Breast epithelium (tissue), 4 donors: ENCODE measurements around the gene MYOG. TPM values are rescaled to one million over a fixed set of nuclear protein-coding genes. Genes with fewer than 3 reads are reported as not detected.

ENCODE experiments used
- DNase-seq, 2 donors: peaks; one replicate each; pipeline ENCODE4 v3.0.0-alpha.2; 2019; ENCODE audit warnings: low spot score in 2 of 2
- H3K27ac ChIP-seq, 2 donors: fragments of 200-600 bp; sonication (generic) in 1 of 2; one replicate each; pipeline ENCODE4 v1.5.1; 2016 to 2019; ENCODE audit warnings: mild to moderate bottlenecking in 1 of 2
- H3K27me3 ChIP-seq, 2 donors: fragments of 200-600 bp; sonication (generic) in 1 of 2; one replicate each; pipeline versions ENCODE4 v1.5.1 to v1.6.0; 2017 to 2019; ENCODE audit warnings: control low read depth in 1 of 2, mild to moderate bottlenecking in 1 of 2
- H3K36me3 ChIP-seq: fragments of 200-600 bp; one replicate; pipeline ENCODE4 v1.5.1; 2019
- H3K4me1 ChIP-seq, 2 donors: fragments of 200-600 bp; sonication (generic); one replicate each; pipeline ENCODE4 v1.5.1; 2016 to 2019; ENCODE audit warnings: control low read depth in 1 of 2
- H3K4me3 ChIP-seq, 3 donors: fragments of 200-600 bp; sonication (generic); 1 replicate in 2 of 3; 2 replicates in 1 of 3; pipeline ENCODE4 v1.5.1; 2016 to 2019; ENCODE audit warnings: mild to moderate bottlenecking in 3 of 3, moderate library complexity in 2 of 3
- H3K9me3 ChIP-seq, 2 donors: fragments of 200-600 bp; sonication (generic) in 1 of 2; one replicate each; pipeline ENCODE4 v1.5.1; 2016 to 2019; ENCODE audit warnings: control low read depth in 1 of 2
- POLR2A ChIP-seq: fragments of 450-650 bp; IDR thresholded peaks from one replicate; pipeline ENCODE4 v1.6.1; 2016; ENCODE audit warnings: antibody characterized with exemption, mild to moderate bottlenecking, moderate library complexity
- POLR2AphosphoS5 ChIP-seq, 3 donors: sonication (generic); formaldehyde crosslinking; IDR thresholded peaks; one replicate each; pipeline ENCODE4 v1.6.1; 2017; ENCODE audit warnings: antibody characterized with exemption in 3 of 3
- intact Hi-C: fragments of 100-400 bp; cut with DNase I; formaldehyde crosslinking; loops from one replicate; pipeline ENCODE4 v1.15.1; 2023; ENCODE audit warnings: low total_unique reads
- total RNA-seq, 3 donors: library from RNA; depleted of rRNA; stranded (reverse); fragments of >200 nt; gene quantifications; one replicate each; pipeline ENCODE4 v1.1.0, GENCODE V29; 2016
- TF ChIP-seq, protein P1 (sequence below), 3 donors: fragments of 450-650 bp; IDR thresholded peaks; one replicate each; pipeline ENCODE4 v1.5.1; 2016 to 2017; ENCODE audit warnings: antibody characterized with exemption in 3 of 3, mild to moderate bottlenecking in 3 of 3, moderate library complexity in 3 of 3

The MYOG gene
- total RNA-seq, 3 donors from 2014 or later = not detected

DNA sequence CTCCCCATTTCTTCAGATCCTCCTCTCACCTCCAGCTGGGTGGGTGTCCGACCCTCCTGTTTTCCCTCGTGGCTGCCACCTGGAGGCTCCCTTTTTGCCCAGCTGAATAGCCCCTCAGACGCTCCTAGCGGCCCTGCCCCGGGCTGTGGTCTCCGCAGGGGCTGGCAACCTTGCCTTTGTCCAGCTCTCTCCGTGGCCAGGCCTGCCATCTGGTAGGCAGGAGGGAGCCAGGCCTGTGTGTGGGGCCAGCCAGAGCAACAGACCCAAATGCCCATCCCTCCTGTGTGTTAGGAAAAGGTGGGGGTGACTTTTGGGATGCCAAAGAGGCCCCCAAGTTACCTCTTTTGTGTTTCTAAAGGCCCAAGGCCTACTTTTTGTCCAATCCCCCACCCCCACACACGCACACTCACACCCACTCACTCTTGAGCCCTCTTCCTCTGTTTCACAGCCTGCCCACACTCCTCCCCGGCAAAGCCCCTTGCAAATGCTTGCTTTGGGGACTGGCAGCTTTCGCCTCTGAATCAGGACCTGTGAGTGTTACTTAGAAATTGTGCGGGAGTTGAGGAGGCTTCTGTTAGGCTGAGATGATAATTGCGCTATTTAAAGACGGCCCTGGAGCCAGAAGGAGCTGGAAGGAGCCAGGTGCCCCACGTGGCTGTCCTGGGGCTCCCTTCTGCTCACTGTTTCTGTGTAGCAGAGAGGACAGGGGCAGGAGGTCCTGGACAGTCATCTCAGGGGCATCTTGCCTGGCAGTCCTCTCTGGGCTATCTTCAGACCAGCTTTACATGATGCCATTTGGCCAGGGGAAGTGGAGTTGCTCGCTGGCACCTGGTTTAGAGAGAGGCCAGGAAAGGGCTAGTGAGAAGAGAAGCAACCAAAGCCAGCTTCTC lies 50.5 kb downstream of the MYOG start:
- Histone ChIP-seq H3K27ac (no peak overlapping the region), H3K4me1 (no peaks in the 10 kb centered on the region), H3K4me3 (no peak overlapping the region), H3K27me3 (no peaks in the 10 kb centered on the region), H3K9me3 (no peaks in the 10 kb centered on the region), H3K36me3 (no peaks in the 10 kb centered on the region)
- no peak for DNase-seq
- TF ChIP-seq, protein P1, sequence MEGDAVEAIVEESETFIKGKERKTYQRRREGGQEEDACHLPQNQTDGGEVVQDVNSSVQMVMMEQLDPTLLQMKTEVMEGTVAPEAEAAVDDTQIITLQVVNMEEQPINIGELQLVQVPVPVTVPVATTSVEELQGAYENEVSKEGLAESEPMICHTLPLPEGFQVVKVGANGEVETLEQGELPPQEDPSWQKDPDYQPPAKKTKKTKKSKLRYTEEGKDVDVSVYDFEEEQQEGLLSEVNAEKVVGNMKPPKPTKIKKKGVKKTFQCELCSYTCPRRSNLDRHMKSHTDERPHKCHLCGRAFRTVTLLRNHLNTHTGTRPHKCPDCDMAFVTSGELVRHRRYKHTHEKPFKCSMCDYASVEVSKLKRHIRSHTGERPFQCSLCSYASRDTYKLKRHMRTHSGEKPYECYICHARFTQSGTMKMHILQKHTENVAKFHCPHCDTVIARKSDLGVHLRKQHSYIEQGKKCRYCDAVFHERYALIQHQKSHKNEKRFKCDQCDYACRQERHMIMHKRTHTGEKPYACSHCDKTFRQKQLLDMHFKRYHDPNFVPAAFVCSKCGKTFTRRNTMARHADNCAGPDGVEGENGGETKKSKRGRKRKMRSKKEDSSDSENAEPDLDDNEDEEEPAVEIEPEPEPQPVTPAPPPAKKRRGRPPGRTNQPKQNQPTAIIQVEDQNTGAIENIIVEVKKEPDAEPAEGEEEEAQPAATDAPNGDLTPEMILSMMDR (IDR thresholded peaks at IDR 0.05) = no peak
- TF ChIP-seq POLR2AphosphoS5 (IDR thresholded peaks at IDR 0.05) (no peak), POLR2A (no peak)
- intact Hi-C loops = loop anchor here (10.0 kb wide), 1 partner anchor 239 kb away; no protein-coding TSS in a partner anchor

DNA sequence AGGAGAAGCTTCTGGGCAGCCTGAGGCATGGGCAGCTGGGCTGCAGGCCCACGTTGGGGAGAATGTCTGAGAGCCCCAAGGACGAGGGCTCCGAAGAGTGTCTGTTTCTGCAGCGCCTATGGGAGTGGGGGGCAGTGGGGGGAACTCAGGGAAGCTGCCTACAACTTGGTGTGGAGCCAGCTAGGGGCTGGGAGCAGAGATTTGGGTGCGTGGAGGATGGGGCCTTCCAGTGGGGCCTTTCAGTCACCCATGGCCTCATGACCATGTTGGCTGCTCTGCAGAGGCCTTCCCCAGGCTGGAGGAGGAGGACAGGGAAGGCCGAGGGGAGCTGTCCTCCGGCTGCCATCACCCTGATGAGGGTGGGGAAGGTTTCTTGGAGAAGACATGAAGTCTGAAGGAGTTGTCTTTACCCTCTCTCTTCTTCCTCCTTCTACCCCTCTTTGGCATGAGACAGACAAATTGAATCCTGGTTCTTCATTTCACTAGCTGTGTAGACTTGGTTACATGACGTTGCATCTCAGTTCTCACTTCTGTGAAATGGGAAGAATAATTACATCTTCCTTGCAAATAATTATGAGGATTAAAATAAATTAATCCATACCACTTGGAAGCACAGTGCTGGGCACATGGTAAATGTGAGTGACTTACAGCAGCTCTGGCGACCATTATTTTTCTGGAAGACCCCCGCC lies 51.2 kb downstream of the MYOG start:
- Histone ChIP-seq H3K9me3 (no peaks in the 10 kb centered on the region), H3K27me3 (no peaks in the 10 kb centered on the region), H3K4me3 (no peak overlapping the region), H3K4me1 (no peaks in the 10 kb centered on the region), H3K36me3 (no peaks in the 10 kb centered on the region), H3K27ac (no peak overlapping the region)
- no peak for DNase-seq
- TF ChIP-seq POLR2AphosphoS5 (IDR thresholded peaks at IDR 0.05) (no peak), POLR2A (no peak)
- TF ChIP-seq, protein P1 (IDR thresholded peaks at IDR 0.05) = no peak
- intact Hi-C loops = loop anchor here (5.0 to 10.0 kb wide), 2 partner anchors 240 to 767 kb away; no protein-coding TSS in a partner anchor

DNA sequence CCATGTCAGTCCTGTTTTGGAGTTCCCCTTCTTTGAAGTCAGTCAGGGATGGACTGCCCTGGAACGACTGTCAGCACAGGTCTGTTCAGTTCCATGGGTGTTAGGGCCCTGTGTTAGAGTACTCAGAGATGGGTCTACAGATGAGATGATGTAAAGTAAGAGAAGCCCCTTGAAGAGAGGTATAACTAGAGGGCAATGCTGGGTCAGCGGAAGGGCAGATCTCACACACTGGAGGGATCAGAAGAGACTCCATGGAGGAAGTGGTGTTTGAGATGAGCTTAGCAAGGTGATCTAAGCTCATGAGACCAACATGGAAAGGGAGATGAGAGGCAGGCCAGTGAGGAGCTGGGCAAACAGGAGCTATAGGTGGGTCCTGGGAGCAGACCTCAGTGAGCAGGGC lies 51.9 kb downstream of the MYOG start:
- H3K36me3 ChIP-seq = no peaks in the 10 kb centered on the region
- H3K9me3 ChIP-seq = no peaks in the 10 kb centered on the region
- no peaks in the 10 kb centered on the region for H3K4me1 ChIP-seq
- no peak for DNase-seq
- intact Hi-C loops = loop anchor here (5.0 to 10.0 kb wide), 2 partner anchors 241 to 767 kb away; no protein-coding TSS in a partner anchor
- TF ChIP-seq, protein P1 (IDR thresholded peaks at IDR 0.05) = no peak
- TF ChIP-seq POLR2AphosphoS5 (IDR thresholded peaks at IDR 0.05) (no peak), POLR2A (no peak)
- no peaks in the 10 kb centered on the region for H3K27me3 ChIP-seq
- no peak overlapping the region for H3K27ac ChIP-seq
- H3K4me3 ChIP-seq = no peak overlapping the region

DNA sequence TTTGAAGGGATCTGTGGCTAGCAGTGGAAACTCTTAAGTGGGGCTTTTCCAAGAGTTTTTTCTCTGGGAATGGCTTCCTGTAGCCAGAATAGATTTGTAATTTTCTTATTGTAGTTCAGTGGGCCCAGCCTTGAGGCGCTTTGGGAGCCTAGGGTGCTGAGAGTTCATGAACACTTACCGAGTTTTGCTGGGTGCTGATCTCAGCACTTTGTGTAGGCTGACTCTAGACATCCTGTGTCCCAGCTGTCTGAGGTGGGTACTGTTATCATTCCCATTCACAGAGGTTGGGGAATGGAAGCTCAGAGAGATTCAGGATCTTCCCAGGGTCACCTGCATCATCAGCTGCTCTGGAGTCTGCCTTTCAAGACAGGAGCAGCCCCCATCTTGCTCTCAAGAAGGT lies 52.5 kb downstream of the MYOG start:
- intact Hi-C loops = loop anchor here (5.0 to 10.0 kb wide), 2 partner anchors 242 to 766 kb away; no protein-coding TSS in a partner anchor
- Histone ChIP-seq H3K9me3 (no peaks in the 10 kb centered on the region), H3K4me3 (no peak overlapping the region), H3K36me3 (no peaks in the 10 kb centered on the region), H3K27ac (no peak overlapping the region), H3K27me3 (no peaks in the 10 kb centered on the region), H3K4me1 (no peaks in the 10 kb centered on the region)
- TF ChIP-seq POLR2A (no peak), POLR2AphosphoS5 (IDR thresholded peaks at IDR 0.05) (no peak)
- TF ChIP-seq, protein P1 (IDR thresholded peaks at IDR 0.05) = no peak
- no peak for DNase-seq

Other genes with a start within 250 kb of the MYOG start
- gene RABIF, start 196.9 kb downstream of the MYOG start, total RNA-seq = 1 to 10 TPM; 4.8 to 6.9 (median 5.6) TPM
- 10 to 100 TPM; 21.3 to 26.4 (median 25.5) TPM for gene KLHL12, start 158.8 kb downstream of the MYOG start, total RNA-seq
- gene ADIPOR1, start 127.7 kb downstream of the MYOG start, total RNA-seq = 100 to 1,000 TPM in 1 of 3 donors, 10 to 100 TPM in 2; 87.2 to 143 (median 87.5) TPM
- 10 to 100 TPM; 42.0 to 77.4 (median 53.8) TPM for gene CYB5R1, start 118.8 kb downstream of the MYOG start, total RNA-seq
- 100 to 1,000 TPM in 1 of 3 donors, 10 to 100 TPM in 2; 85.9 to 113 (median 94.1) TPM for gene TMEM183A, start 78.6 kb downstream of the MYOG start, total RNA-seq
- 1 to 10 TPM in 2 of 3 donors, under 1 TPM in 1; 0.80 to 5.6 (median 2.9) TPM for gene PPFIA4, start 59.5 kb downstream of the MYOG start, total RNA-seq
- 10 to 100 TPM in 1 of 3 donors, 1 to 10 TPM in 1, under 1 TPM in 1; 0.64 to 14.5 (median 5.2) TPM for gene ADORA1, start 41.7 kb upstream of the MYOG start, total RNA-seq
- under 1 TPM in 1 of 3 donors, not detected in 2; 0.66 TPM for gene MYBPH, start 89.8 kb upstream of the MYOG start, total RNA-seq
- gene CHI3L1, start 100.7 kb upstream of the MYOG start, total RNA-seq = 100 to 1,000 TPM in 2 of 3 donors, 10 to 100 TPM in 1; 14.2 to 638 (median 426) TPM
- gene CHIT1, start 143.7 kb upstream of the MYOG start, total RNA-seq = 10 to 100 TPM in 1 of 3 donors, 1 to 10 TPM in 1, not detected in 1; 5.1 to 15.2 TPM
- gene BTG2, start 219.5 kb upstream of the MYOG start, total RNA-seq = 100 to 1,000 TPM in 2 of 3 donors, 10 to 100 TPM in 1; 82.7 to 271 (median 102) TPM